Inflammatory macrophage treated with lipopolysaccharide for 1 hour (primary cell): Measurements from ENCODE around the gene EIF4E2.
"Not testable (repeated sequence)": the region's sequence is repeated elsewhere in the genome, so short reads cannot be mapped to it uniquely, and the experiment has no call there.

Experiments used
- DNase-seq, 2 donors: peaks; one replicate each; pipeline ENCODE4 v3.0.0-alpha.2; 2020 to 2022

The EIF4E2 gene

GRCh38 chr2:232570481-232570880, 20.0 kb downstream of the EIF4E2 start:
- DNase-seq = not testable (repeated sequence)

- DNase-seq = no peak
These were observed 20.6 kb downstream of the EIF4E2 start for GRCh38 chr2:232571026-232571474.

GRCh38 chr2:232573042-232573441, 22.6 kb downstream of the EIF4E2 start:
- no peak for DNase-seq

GRCh38 chr2:232573771-232574435, 23.4 kb downstream of the EIF4E2 start:
- DNase-seq = no peak

DNA sequence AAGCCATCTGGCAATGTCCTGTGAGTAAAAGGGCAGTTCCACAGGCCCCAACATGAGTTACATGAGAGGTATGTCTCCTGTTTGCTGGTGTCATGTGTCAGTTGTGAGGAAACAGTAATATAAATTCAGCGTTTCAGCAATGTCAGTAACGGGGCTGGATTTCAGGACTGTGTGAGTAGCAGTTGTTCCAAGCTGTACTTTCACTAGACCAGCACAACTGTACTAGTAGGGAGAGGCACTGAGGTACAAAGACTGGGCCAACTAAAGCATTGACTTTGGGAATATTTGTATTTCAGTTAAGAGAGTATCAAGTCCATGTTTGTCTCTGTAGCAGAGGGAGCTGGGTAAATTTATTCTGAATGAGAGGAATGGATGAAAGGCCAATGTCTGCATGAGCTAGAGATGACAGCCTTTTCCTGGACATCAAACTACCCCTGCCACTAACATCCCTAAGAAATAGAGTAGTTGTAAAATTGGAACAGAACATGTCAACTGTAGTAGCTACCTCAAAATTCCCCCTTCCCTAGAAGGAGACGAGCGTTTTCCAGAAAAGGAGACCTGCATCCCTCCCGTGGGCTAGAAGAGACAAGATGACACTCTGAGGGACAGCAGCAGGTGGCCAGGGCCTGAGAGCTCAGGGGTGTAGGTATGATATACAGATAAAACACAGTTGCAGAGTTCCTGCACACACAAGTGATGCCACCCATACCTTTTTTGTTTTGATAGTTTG, 24.4 kb downstream of the EIF4E2 start:
- DNase-seq = no peak

- no peak for DNase-seq
These were observed 24.9 kb downstream of the EIF4E2 start for GRCh38 chr2:232575404-232575746.

DNA sequence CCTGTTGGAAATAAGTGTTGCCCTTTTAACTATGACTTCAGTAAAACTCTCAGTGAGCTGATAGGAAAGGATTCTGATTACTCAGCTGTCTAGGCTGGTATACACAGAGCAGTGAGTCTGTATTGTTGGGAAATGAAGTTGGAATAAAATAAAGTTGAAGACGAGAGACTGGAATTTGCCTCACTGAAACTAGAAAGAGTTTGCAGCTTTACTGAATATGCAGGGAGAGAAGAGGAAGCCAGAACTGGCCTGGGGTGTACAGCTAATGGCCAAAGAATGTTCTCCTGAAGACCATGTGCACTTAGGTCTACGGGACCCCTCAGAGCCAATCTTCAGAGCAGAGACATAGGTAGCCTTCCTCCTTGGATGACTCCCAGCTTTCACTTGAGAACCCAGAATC, 26.5 kb downstream of the EIF4E2 start:
- DNase-seq = no peak

DNA sequence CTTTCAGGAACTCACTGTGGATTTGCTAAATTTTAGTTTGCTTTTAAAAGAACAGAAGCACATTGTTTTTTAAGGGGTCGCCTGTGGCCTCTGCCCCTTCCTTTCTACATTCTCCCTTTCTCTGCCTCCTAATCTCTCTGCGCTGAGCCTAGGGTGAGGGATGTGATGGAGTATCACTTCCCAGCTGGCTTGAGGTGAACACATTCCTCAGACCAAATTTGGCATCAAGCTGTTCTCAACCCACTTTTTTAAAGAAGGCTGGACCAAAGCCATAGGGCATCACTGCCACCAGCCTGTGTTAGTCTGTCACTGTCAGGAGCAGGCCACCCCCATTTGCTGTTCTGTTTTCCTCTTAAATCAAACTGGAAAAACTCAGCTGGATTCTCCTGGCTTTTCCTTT, 27.4 kb downstream of the EIF4E2 start:
- DNase-seq = no peak

GRCh38 chr2:232578626-232579025, 28.1 kb downstream of the EIF4E2 start:
- DNase-seq = no peak

- DNase-seq = no peak
These were observed 30.1 kb downstream of the EIF4E2 start for GRCh38 chr2:232580648-232580981.

DNA sequence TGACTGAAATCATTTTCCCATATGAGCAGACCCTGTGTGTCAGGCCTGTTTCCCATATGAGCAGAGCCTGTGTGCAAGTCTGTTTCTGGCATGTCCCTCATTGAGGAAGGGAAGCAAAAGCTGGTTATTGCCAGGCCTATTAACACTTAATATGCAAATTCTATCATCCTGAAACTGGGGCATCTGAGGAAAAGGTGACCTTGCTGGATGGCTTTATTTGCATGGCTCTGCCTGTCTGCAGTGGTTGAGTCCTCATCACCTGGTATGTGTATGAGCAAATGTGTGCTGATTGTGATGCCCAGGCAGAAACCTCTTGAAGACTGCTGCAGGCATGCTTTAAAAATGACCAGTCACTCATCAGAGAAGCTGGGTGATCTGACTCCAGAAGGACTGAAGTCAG, 31.2 kb downstream of the EIF4E2 start:
- no peak for DNase-seq

DNA sequence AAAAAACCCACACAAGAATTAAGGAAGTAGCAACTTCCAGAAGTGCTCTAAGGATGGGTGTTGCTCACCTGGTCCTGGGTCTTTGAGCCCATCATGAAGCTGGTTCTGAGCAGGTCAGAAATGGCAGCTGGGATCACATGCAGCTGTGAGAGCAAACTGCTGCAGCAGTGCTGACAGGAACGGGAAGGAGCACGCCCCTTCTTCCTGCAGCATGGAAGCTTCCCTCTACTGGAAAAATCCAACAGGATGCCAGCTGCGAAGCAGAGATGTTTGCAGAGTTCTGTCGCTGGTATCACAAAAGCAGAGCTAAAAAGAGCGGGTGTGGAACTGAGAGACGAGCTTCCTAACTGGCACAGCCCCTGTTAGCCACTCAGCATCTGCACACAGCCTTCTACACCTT, 33.7 kb downstream of the EIF4E2 start:
- no peak for DNase-seq

DNA sequence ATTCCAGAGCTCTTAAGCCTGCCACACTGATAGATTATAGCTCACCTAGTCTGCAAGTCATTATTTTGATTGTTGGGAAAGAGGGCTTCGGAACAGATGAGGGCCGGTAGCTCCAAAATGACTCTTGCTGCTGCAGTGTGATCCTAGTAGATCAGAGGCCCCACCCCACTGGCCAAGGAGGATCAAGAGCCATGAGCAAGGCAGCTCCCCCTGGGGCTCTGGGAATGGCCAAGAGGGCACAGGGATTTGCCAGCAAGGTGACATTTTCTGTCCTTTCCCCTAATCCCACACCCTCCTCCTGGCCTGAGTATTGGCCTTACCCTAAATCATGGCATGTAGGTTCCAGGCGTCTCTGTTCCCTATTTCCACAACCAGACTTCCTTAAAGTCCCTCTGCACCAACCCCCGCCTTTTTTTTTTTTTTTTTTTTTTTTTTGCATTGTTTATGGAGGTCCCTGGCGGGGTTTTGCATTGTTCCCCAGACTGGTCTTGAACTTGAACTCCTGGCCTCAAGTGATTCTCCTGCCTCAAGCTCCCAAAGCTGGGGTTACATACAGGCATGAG, 36.5 kb downstream of the EIF4E2 start:
- DNase-seq = peak; percentile 4 to 15

DNA sequence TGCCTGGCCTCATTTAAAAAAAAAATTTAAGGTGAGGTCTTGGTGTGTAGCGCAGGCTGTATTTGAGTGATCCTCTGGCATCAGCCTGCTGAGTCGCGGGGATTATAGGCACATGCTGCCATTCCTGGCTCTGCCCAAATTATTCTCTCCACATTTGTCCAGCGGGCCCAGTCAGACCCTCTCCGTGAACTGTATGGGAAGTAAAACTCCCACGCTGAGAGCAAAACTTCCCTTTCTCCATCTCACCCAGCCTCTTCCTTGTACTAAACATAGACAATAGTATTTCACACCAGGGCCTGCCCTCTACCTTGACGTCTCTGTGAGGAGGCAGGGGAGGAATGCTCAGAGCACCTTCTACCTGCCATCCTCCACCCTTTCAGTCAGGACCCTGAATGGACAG, 37.0 kb downstream of the EIF4E2 start:
- DNase-seq = peak; percentile 67 to 71

GRCh38 chr2:232588031-232588430, 37.5 kb downstream of the EIF4E2 start:
- no peak for DNase-seq

DNA sequence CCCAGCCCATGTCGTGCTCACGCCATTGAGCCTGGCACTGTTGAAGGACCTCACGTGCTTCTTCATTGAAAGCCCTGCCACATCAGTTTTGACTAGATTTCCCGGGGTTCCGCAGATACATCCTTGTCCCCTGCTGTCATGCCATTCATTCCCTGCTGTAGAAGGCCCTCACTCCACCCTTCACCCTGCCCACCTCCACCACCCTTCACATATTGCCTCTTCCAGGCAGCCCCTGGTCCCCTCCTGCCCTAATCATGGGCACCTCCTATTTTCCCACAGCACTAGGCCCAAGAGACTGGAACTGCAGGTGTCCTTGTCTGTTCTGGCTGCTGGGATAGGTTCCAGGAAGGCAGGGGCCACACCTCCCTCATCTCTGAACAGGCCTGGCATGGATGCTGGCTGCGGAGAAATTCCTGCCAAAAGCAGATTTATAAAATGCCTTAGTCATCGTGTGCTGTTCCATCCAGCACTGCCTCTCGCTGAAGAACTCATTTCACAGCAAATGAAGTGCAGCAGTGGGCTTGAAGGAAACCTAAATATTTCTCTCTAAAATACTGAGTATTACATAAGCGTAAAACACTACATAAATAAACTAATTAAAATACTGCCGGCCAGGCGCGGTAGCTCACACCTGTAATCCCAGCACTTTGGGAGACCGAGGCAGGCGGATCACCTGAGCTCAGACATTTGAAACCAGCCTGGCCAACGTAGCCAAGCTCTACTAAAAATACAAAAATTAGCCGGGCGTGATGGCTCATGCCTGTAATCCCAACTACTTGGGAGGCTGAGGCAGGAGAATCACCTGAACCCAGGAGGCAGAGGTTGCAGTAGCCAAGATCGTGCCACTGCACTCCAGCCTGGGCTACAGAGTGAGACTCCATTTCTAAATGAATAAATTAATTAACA, 38.4 kb downstream of the EIF4E2 start:
- no peak for DNase-seq

DNA sequence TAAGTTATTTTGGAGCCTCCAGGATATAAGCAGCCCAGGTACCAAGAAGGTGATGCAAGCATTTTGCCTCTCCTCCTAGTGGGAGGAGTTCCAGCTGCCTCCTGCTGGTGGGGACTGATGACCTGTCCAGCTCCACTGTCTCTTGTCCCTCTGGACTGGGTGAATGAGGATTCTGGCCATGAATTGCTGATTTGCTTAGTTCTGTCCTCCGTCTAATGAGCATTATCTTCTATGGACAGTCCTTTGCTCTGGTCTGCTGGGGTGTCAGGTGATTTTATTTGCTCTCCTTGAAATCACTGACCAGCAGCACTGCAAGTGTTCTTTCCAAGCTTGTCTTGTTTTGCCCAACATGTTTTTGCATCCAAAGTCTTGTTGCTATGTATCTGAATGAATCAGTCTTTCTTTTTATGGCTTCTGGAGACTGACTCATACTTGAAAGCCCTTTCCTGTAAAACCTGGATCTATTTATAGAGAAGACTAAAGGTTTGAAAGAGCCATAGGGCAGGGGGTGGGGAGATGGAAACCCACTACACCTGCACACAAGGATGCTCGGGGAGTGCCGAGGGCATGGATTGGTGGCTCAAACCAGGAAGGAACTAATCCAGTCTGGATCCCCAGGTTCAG, 42.4 kb downstream of the EIF4E2 start:
- DNase-seq = no peak

- DNase-seq = no peak
These were observed 43.5 kb downstream of the EIF4E2 start for GRCh38 chr2:232593982-232594381.

GRCh38 chr2:232597362-232598079, 47.0 kb downstream of the EIF4E2 start:
- DNase-seq = no peak

GRCh38 chr2:232598293-232598692, 47.8 kb downstream of the EIF4E2 start:
- DNase-seq = no peak

DNA sequence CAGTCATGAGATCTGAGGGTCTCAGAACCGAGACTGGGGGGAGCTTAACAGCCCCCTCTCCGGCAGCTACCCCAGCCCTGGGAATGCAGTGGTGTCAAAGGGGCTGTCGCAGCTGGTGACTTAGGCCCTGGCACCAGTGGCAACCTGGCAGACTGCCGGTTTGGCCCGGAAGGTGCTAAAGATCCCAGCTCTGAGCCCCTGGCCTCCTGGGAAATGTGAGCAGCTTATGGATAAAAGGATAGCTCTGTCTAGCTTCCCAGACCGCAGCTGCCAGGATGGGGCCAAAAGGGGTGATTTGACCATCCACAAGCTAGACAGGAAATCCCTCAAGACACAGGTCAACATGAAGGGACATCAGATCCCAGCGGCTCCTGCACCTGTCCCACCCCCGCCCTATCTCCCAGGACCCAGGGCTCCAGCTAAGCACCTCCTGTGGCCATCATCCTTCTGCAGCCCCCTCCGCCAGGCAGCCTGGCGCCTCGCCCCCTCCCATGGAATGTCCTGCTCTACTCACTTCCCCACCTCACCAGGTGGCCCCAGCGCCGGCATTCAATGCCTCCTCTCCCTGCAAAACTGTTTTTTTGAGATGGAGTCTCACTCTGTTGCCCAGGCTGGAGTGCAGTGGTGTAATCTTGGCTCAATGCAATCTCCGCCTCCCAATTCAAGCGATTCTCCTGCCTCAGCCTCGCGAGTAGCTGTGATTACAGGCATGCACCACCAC, 49.7 kb downstream of the EIF4E2 start:
- no peak for DNase-seq

DNA sequence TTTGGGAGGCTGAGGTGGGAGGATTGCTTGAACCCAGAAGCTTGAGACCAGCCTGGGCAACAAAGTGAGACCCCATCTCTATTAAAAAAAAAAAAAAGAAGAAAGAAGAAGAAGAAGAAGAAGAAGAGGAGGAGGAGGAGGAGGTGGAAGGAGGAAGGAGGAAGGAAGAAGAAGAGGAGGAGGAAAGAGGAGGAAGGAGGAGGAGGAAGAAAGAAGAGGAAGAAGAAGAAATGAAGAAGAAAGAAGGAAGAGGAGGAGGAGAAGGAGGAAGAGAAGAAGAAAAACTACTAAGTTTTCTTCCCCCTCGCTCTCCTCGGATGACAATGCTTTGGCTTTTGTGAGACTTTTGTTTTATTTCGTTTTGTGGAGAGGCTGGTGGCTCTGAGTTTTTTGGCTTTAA, 52.8 kb downstream of the EIF4E2 start:
- no peak for DNase-seq
